DMS 273 (cell line): ENCODE results near the gene CCDC12.

Experiments used
- DNase-seq: peaks from one replicate; lab custom pipeline; 2025; ENCODE audit not compliant: unreplicated experiment; lab: John Stamatoyannopoulos, UW

CCDC12 gene

GRCh38 chr3:47007482-47008233, 31.1 kb upstream of the CCDC12 start:
- DNase-seq = no peak

DNA sequence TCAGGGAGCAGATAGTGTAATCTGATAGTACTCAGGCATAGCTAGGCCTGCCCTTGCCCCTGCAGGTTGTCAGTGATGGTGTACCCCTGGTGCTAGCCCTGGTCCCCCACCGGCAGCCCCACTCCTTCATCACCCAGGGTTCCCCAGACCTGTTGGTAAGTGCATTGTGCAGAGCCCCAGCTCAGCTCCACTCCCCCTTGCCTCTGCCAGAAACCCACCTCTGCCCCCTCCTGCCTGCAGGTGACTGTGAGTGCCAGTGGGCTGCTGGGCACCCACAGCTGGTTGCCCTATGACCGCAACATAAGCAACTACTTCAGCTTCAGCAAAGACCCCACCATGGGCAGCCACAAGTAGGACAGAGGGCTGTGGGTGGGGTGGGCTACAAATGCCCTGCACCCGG, 30.5 kb upstream of the CCDC12 start:
- DNase-seq = no peak

GRCh38 chr3:47006145-47006651, 29.7 kb upstream of the CCDC12 start:
- DNase-seq = no peak

GRCh38 chr3:47005212-47006144, 28.9 kb upstream of the CCDC12 start:
- no peak for DNase-seq

DNA sequence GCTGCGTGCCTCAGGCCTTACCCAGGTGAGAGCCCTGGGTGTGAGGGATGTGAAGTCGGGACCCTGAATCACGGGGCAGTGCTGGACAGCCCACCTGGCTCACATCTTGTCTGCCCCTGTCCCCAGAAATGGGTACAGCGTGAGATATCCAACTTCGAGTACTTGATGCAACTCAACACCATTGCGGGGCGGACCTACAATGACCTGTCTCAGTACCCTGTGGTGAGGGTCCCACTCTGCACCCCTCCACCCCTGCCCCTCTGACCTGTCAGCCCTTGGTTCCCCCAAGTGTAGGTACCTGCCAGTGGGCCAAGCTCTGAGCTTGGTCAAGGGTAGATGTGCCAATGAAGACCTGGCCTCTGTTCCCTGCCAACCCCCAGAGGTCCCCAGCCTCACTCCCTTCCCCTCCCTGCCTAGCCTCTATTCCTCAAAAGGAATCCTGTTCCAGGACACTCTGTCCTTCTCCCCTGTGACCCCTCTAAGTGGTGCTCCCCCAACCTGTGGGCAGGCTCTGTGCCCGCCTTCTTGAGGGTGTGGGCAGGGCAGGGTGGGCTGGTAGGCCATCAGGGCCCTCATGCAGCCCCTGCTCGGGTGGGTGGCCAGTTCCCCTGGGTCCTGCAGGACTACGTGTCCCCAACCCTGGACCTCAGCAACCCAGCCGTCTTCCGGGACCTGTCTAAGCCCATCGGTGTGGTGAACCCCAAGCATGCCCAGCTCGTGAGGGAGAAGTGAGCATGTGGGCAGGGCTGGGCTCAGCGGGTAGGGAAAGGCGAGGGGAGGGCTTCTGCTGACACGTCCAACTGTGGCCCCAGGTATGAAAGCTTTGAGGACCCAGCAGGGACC, 28.0 kb upstream of the CCDC12 start:
- no peak for DNase-seq

DNA sequence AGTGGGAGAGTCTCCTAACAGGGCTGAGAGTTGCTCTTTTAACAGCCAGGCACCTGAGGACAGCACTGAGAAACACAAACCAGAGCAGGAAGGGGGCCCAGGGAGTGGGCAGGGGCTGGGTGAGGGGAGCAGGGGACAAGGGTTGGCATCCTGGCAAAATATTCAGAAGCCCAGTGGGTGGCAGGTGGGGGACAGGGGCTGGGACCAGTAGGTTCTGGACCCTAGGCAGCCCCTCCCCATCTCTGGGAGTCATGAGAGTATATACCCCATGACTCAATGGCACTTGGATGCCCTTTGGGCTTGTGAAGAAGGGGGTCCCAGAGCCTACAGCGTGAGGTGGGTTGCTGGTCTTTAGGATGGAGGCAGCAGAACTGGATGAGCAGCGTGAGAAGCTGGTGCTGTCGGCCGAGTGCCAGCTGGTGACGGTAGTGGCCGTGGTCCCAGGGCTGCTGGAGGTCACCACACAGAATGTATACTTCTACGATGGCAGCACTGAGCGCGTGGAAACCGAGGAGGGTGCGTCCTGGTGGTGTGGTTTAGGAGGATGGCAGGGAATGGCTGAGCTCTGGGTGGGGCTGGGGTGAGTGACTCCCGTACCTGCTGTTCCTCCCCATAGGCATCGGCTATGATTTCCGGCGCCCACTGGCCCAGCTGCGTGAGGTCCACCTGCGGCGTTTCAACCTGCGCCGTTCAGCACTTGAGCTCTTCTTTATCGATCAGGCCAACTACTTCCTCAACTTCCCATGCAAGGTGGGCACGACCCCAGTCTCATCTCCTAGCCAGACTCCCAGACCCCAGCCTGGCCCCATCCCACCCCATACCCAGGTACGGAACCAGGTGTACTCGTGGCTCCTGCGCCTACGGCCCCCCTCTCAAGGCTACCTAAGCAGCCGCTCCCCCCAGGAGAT, 27.2 kb upstream of the CCDC12 start:
- no peak for DNase-seq

GRCh38 chr3:47003056-47003410, 26.5 kb upstream of the CCDC12 start:
- DNase-seq = no peak

DNA sequence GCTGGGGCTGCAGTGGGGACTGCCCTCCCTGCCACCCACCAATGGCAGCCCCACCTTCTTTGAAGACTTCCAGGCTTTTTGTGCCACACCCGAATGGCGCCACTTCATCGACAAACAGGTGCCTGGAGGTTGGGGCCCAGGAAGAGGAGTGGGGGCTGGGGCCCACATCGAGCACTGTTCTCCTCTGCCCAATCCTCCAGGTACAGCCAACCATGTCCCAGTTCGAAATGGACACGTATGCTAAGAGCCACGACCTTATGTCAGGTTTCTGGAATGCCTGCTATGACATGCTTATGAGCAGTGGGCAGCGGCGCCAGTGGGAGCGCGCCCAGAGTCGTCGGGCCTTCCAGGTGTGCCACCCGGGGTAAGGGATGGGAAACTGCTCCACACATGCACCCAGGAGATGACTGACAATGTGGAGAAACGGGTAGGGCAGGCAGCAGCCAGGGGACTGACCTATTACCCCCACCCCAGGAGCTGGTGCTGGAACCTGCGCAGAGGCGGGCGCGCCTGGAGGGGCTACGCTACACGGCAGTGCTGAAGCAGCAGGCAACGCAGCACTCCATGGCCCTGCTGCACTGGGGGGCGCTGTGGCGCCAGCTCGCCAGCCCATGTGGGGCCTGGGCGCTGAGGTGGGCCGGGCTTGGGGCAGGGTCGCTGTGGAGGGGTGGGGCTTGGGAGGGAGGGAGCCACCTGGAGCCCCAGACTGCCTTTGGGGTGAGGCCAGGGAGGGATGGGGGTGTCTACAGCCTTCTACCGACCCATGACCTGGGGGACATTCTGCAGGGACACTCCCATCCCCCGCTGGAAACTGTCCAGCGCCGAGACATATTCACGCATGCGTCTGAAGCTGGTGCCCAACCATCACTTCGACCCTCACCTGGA, 25.9 kb upstream of the CCDC12 start:
- no peak for DNase-seq

GRCh38 chr3:47001731-47002170, 25.2 kb upstream of the CCDC12 start:
- DNase-seq = no peak

DNA sequence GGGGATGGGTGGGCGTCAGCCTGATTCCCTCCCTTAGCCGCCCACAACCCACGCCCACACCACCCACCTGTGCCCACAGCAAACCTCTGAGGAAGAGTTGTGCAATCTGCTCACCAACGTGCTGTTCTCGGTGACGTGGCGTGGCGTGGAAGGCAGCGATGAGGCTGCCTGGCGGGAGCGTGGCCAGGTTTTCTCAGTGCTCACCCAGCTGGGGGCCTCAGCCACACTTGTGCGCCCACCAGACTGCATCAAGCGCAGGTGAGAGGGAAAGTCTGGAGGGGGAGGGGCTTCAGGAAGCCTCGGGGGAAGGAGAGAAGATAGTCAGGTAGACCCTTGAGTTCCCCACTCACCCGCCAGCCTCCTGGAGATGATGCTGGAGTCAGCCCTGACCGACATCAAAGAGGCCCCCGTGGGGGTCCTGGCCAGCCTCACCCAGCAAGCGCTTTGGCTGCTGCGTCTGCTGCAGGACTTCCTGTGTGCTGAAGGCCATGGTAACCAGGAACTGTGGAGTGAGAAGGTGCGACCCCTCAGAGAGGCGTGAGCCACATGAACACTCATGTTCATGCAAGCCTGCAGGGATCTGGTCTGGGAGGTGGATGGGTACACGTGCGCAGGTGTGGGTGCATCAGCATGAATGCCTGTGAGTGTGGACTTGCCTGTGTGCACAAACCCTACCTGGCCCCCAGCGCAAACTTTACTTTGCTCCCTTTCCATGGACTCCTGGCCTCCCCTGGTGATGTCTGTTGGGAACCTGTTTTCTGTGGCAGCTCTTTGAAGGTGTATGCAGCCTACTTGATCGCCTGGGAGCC, 24.6 kb upstream of the CCDC12 start:
- no peak for DNase-seq

- DNase-seq = no peak
Measured at GRCh38 chr3:47000198-47000815, 23.8 kb upstream of the CCDC12 start.

DNA sequence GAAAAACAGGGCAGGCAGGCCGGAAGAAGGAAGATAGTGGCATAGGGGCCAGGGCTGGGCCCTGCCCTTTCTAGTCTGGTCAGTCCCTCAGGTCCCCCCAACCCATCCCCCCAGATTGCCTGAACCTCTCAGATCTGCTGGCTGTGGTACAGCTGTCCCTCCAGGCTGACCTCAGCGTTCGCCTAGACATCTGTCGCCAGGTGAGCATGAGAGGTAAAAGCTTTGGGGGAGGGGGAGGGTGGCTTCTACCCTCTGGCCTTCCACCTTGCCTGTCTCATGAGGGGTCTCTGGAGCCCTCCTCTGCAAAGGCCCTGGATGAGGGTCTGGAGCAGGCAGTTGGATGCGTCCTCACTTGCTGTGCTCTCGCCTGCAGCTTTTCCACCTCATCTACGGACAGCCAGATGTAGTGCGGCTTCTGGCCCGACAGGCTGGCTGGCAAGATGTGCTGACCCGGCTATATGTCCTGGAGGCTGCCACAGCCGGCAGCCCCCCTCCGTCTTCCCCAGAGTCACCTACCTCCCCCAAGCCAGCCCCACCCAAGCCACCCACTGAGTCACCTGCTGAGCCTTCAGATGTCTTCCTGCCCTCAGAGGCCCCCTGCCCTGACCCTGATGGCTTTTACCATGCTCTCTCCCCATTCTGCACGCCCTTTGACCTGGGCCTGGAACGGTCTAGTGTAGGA, 23.1 kb upstream of the CCDC12 start:
- DNase-seq = no peak

- no peak for DNase-seq
Measured at GRCh38 chr3:46998852-46999515, 22.4 kb upstream of the CCDC12 start.

GRCh38 chr3:46998121-46998851, 21.7 kb upstream of the CCDC12 start:
- peak; percentile 59 for DNase-seq

GRCh38 chr3:46997453-46998091, 21.0 kb upstream of the CCDC12 start:
- no peak for DNase-seq
